GM20431 (cell line): Measurements from ENCODE around the gene KCTD3.

Experiments
- in situ Hi-C: fragments of 300-500 bp; cut with MseI, MboI; formaldehyde crosslinking; loops from one replicate; pipeline ENCODE4 v1.15.0; 2020; ENCODE audit warnings: low sequenced_read_pairs; ENCODE audit not compliant: unreplicated experiment

Gene KCTD3

GRCh38 chr1:215566556-215567490 lies at the start of gene KCTD3:
Gene KCTD3, plus strand, starts transcription at chr1:215567304. Its CDS starts 382 bp downstream, at chr1:215567686.
- in situ Hi-C loops = no loop called here

GRCh38 chr1:215517441-215517891 lies 49.6 kb upstream of the KCTD3 start:
- in situ Hi-C loops = loop anchor here (25.0 kb wide), 1 partner anchor 880 kb away; no protein-coding TSS in a partner anchor

GRCh38 chr1:215518594-215518993 lies 48.5 kb upstream of the KCTD3 start:
- in situ Hi-C loops = loop anchor here (25.0 kb wide), 1 partner anchor 881 kb away; no protein-coding TSS in a partner anchor

- in situ Hi-C loops = loop anchor here (25.0 kb wide), 1 partner anchor 884 kb away; no protein-coding TSS in a partner anchor
These were observed 45.8 kb upstream of the KCTD3 start for GRCh38 chr1:215521279-215521678.

- in situ Hi-C loops = loop anchor here (25.0 kb wide), 1 partner anchor 886 kb away; no protein-coding TSS in a partner anchor
These were observed 43.8 kb upstream of the KCTD3 start for GRCh38 chr1:215523128-215523861.

- in situ Hi-C loops = loop anchor here (25.0 kb wide), 1 partner anchor 887 kb away; no protein-coding TSS in a partner anchor
These were observed 43.2 kb upstream of the KCTD3 start for GRCh38 chr1:215523906-215524305.

GRCh38 chr1:215526147-215526845 lies 40.8 kb upstream of the KCTD3 start:
- in situ Hi-C loops = no loop called here

GRCh38 chr1:215526846-215527151 lies 40.3 kb upstream of the KCTD3 start:
- in situ Hi-C loops = no loop called here

- in situ Hi-C loops = no loop called here
These were observed 38.0 kb upstream of the KCTD3 start for GRCh38 chr1:215529111-215529510.

- in situ Hi-C loops = no loop called here
These were observed 37.5 kb upstream of the KCTD3 start for GRCh38 chr1:215529571-215529970.

- in situ Hi-C loops = no loop called here
These were observed 36.6 kb upstream of the KCTD3 start for GRCh38 chr1:215530401-215530984.

- in situ Hi-C loops = no loop called here
These were observed 27.1 kb upstream of the KCTD3 start for GRCh38 chr1:215539803-215540570.

- in situ Hi-C loops = no loop called here
These were observed 24.8 kb upstream of the KCTD3 start for GRCh38 chr1:215542301-215542700.

- in situ Hi-C loops = no loop called here
These were observed 23.9 kb upstream of the KCTD3 start for GRCh38 chr1:215543191-215543606.

GRCh38 chr1:215543806-215544205 lies 23.3 kb upstream of the KCTD3 start:
- in situ Hi-C loops = no loop called here

- in situ Hi-C loops = no loop called here
These were observed 22.5 kb upstream of the KCTD3 start for GRCh38 chr1:215544566-215544965.

GRCh38 chr1:215545096-215545495 lies 22.0 kb upstream of the KCTD3 start:
- in situ Hi-C loops = no loop called here

GRCh38 chr1:215547011-215547410 lies 20.1 kb upstream of the KCTD3 start:
- in situ Hi-C loops = no loop called here

- in situ Hi-C loops = no loop called here
These were observed 15.3 kb upstream of the KCTD3 start for GRCh38 chr1:215551806-215552205.
